Pulmonary artery endothelial cell (primary cell): ENCODE measurements around the gene SSBP3. TPM values are rescaled to one million over a fixed set of nuclear protein-coding genes. Genes with fewer than 3 reads are reported as not detected.
"Not testable (repeated sequence)": the region's sequence is repeated elsewhere in the genome, so short reads cannot be mapped to it uniquely, and the experiment has no call there.

Experiments
- DNase-seq: peaks from one replicate; pipeline ENCODE4 v3.0.0-alpha.2; 2011; ENCODE audit warnings: low read depth, low spot score
- total RNA-seq: library from RNA; depleted of rRNA; stranded (reverse); fragments of >200 nt; gene quantifications from 2 replicates; pipeline ENCODE4 v1.2.3, GENCODE V29; 2014

Gene SSBP3
- total RNA-seq, 1 donor from 2014 or later: 12.1 TPM

DNA sequence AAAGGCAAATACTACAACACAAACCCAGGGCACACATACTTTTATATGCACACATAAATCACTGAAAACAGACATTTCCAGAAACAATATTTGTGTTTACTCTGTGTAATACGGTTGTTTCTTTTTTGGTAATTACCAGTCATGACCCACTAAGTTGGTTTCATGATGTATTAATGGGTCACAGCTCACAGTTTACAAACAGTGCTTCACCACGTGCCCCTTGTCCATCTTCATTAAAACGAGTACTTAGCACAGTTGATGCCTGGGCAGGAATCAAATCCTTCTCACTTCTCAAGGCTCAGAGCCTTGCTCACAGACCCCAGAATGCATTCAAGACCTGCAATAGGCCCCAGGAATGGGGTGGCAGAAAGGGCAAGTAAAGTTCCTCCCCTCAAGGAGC lies 13.8 kb downstream of the SSBP3 start:
- DNase-seq: no peak

DNA sequence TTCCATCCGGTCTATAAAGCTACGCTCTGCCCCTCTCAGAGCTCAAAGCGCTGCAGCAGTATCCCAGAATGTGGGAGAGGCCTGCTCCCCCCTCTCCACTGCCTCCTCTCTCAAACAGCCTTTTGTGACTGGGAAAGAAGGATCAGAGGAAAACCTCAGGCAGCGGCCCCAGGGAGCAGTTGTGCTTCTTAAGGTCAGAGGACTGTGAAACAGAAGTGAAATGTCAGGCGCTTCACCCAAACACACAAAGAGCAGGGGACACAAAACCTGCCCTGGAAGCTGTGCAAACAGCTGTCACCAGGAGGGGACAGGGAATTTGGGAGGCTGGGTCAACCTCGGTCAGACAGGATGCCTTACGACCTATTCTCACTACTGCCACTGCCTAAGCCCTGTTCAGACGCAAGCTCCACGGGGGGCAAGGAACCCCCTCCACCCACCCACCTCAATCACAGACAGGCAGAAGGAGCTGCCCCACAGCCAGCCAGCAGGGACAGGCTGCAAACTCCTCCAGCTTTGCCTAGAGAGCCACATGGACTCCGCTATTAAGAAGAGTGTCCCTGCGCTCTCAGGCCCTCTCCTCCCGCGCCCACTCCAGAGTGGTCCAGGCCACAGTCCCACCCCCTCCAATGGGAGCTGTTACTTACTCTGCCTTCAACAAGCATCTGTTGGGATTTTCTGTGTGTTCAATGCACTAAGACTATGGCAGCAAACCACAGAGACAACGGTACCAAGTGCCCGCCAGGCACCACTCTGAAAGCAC lies 14.6 kb downstream of the SSBP3 start:
- no peak for DNase-seq

GRCh38 chr1:54390655-54391054 lies 15.5 kb downstream of the SSBP3 start:
- no peak for DNase-seq

GRCh38 chr1:54389608-54390007 lies 16.6 kb downstream of the SSBP3 start:
- DNase-seq: not testable (repeated sequence)

DNA sequence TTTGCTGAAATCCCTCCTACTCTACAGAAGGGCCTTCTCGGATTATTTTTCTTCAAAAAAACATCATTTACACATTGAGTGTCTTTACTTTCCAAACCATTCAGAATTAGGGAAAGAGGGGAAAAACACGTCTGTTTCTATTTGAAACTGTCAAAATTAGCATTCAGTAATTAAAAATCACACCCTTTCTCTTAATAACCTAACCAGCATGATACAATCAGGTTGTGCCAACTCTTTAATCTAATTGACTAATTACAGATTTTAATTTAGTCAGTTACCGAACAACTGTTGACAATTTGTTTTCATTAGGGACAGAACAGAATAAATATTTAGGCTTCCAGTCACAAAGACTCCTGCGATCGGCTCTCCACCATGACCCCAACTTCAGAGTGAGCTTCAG lies 18.8 kb downstream of the SSBP3 start:
- no peak for DNase-seq

DNA sequence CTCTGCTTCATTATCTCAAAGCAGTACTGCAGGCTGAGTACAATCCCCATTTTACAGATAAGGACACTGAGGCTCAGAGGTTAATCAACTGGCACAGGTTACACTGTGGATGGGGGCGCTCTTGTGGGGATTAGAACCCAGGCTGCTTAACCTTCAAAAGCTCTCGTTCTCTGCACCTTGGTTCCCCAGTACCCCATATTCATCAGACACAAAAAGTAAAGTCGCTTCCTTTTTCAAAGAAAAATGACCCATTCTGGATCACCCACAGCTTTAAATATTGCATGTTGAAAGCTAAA lies 20.5 kb downstream of the SSBP3 start:
- no peak for DNase-seq

DNA sequence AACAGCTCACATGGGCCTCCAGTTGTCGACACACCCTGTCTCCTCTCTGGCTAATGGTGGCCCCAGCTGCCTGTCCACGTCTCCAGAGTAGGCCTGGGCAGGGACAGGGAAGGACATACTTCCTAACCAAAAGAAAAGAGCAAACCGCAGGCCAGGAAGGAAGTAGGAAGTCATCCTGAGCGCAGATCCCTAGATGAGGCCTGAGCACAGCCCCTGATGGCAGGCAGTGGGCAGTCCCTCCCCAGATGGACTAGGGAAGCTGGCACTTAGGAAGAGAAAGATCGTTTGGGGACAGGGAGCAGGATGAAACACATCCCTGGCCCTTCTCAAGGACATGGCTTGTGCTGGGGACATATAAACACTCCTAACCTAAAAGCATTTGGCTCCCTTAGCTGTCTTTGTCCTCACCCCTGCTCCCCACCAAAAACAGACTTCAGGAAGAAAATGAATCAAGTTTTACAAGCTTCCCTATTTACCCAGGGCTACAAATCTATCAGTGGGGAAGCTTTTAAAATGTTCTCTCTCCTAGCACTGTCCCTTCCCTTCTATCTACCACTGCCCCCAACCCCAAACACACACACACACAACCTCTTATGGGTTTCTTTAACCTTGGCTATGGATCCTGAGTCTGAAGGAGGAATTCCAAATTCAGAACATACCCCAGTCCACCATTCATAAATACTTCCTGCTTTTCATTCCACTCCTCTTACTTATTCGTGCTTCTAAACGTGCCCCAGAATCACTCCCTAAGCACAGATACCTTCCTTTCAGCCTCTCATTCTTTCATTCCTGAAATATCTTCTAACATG lies 21.1 kb downstream of the SSBP3 start:
- no peak for DNase-seq

- DNase-seq: no peak
Measured at GRCh38 chr1:54384471-54384870, 21.7 kb downstream of the SSBP3 start.

DNA sequence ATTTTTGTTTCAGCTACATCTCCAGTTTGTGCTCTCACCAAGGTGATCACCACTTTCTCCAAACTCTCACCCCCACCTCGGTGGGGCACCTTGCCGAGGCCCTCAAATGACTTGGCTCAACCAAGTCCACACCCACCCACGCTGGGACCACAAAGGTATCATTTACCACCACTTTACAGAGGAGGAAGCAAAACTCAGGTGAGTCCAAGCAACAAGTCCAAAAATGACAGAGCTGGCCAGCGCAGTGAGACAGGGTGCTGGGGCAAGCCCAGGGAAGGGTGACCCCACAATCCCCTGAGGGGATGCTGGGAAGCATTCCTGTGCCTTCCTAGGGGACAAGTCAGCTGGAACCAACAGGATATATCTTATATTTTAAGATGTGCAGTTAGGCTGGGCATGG lies 24.7 kb downstream of the SSBP3 start:
- no peak for DNase-seq

- no peak for DNase-seq
Measured at GRCh38 chr1:54380290-54380882, 25.8 kb downstream of the SSBP3 start.

DNA sequence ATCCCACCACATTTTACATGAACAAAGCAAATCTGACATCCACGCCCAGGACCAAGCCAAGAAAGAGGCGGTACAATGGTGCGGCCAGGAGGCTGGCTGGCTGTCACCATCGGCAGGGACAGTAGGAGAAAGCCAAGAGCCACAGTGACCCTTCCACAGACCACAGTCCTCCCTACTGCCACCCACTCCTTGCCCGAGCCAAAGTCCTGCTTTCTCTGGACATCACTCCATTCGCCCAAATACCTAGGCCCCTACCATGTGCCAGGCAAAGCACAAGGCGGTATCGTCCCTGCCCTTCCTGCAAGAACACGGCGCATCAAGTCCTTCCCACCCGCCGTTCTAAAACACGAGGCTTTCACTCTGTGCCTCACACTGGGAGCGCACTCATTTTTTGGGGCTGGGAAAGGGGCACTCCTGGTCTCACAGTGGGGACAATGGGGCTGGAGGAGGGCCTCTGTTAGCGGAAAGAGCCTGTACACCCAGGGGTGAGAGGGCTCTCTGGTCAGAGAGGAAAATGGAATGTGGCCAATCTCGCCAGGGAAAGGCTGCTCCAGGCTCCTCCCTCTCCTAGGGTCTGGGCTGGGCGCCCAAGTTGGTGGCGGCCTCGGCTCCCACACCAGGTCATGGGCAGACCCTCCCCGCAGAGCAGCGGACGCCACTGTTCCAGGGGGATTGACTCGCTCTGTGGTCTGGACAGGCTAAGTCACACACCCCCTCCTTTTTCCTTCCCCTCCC lies 26.5 kb downstream of the SSBP3 start:
- DNase-seq: no peak

DNA sequence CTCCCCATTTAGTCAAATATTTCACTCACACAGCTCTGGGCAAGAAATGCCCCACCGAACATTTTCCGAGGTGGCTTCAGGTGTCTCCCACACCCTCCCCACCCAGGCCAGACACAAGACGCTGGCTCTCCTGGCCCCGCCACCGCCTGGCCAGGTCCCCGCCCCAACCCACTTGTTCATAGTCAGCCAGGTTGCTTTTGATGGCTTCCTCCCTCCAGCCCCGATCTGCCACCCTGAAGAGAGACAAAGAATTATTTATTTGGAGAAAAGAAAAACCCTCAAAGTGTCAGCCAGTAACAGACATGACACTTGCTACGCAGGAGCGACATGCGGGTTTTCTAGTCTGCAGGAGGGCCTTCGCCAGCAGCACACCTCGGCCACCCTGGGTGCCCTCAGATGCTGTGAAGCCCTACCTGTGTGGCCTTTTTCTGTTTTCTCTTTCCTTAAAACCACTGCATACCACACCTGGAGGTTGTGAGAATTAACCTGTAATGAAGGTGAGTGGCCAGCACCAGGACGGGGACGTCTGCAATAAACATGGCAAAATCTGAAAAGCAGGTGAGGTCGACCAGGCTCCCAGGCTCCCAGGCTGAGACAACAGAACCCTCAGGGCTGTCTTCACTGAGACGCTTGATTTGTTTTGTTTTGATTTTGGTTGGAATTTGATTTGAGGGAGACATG lies 27.2 kb downstream of the SSBP3 start:
- DNase-seq: no peak

DNA sequence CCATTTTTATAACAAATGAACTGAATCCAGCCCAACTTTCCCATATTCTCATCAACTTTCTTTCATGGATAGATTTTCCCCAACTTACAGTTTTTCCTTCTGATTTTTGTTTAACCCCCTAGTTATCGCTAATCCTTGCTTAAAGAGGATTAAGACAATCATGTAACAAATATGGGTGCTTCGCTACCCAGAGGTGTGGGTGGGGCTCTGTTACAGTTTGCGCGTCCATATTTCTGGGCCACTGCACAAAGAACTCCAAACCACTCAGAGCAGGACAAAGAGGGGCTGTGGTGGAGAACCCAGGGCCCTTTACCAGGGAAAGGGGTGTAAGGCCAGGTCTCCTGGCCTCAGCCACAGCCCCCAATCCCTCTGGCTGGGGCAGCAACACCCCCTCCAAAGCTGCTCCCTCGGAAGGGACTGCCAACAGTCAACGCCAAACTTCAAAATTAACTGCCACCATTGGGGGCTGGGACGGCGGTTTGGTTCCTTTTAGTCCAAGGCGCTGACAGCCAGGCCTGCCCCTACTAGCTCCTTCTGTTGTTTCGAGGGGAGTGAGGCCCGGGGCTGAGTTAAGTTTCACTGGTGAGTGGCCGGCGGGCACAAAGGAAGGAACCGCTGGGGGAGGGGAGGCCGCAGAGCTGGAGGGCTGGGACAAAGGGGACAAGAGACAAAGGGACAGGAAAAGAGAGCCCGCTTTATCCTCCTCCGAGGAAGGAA lies 27.9 kb downstream of the SSBP3 start:
- DNase-seq: no peak

- DNase-seq: no peak
Measured at GRCh38 chr1:54377040-54377691, 29.0 kb downstream of the SSBP3 start.

GRCh38 chr1:54376430-54377039 lies 29.7 kb downstream of the SSBP3 start:
- DNase-seq: no peak

- no peak for DNase-seq
Measured at GRCh38 chr1:54375712-54376429, 30.3 kb downstream of the SSBP3 start.

GRCh38 chr1:54375298-54375697 lies 30.9 kb downstream of the SSBP3 start:
- DNase-seq: no peak

DNA sequence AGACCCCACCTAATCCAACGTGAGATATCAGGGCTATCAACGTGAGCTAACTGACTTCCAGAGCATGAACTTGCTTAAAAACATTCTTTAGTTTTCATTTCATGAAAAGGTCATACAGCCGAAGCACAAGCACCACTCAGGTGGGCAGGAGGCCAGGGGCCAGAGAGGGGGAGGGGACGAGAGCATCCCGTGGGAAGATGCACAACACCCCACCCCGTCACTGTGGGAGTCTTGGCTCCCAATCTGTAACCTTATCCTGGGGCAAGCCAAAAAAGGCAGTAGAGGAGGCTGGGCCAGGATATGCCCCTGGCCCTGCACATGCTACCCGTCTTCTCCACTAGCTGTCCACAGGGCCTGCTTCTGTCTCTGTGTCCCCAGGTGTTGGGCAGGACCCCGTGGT lies 31.4 kb downstream of the SSBP3 start:
- DNase-seq: no peak

DNA sequence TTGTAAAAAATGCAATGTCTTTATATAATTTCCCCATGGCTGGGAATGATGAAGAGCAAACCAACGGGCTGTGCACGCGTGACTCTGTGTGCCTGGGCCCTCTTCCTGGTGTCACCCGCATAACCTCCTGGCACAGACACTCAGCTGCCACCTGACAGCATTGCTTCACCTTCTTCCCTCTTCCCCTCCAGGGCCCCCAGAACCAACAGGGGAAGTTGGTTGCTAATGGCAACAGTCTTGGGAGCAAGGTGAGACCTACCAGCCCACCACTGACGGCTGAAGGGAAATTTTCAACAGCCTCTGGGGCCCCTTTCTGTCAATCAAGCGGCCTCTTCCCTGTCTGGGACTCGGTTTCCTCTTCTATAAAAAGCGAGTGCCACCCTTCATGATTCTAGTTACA lies 33.2 kb downstream of the SSBP3 start:
- DNase-seq: no peak
